Chondrocyte (in vitro differentiated cells): Measurements from ENCODE around the gene AMPD2. TPM values are rescaled to one million over a fixed set of nuclear protein-coding genes. Genes with fewer than 3 reads are reported as not detected.

Source experiments
- DNase-seq: peaks from one replicate; pipeline ENCODE4 v3.0.0; 2021; ENCODE audit warnings: mixed read lengths, low spot score
- H3K27ac Mint-ChIP-seq: one replicate; pipeline ENCODE4 v1.8.0; 2021; ENCODE audit warnings: mild to moderate bottlenecking, moderate library complexity, mixed read lengths; ENCODE audit not compliant: unreplicated experiment
- H3K27me3 Mint-ChIP-seq: 2 replicates; pipeline ENCODE4 v1.8.0; 2021; ENCODE audit warnings: low read depth, mixed read lengths
- H3K36me3 Mint-ChIP-seq: 2 replicates; pipeline ENCODE4 v1.8.0; 2021; ENCODE audit warnings: low read depth, mixed read lengths
- H3K4me1 Mint-ChIP-seq: 2 replicates; pipeline ENCODE4 v1.8.0; 2021; ENCODE audit warnings: low read depth, mild to moderate bottlenecking, mixed read lengths
- H3K4me3 Mint-ChIP-seq: one replicate; pipeline ENCODE4 v1.8.0; 2021; ENCODE audit warnings: mild to moderate bottlenecking, moderate library complexity, mixed read lengths; ENCODE audit not compliant: unreplicated experiment
- H3K9me3 Mint-ChIP-seq: 2 replicates; pipeline ENCODE4 v1.8.0; 2021; ENCODE audit warnings: low read depth, mixed read lengths
- total RNA-seq: library from RNA; stranded (reverse); gene quantifications from 3 replicates; pipeline ENCODE4 v1.2.1, GENCODE V29; 2021
- TF ChIP-seq, protein P1 (sequence below): fragments of 200-600 bp; sonication (generic); IDR thresholded peaks from 2 replicates; pipeline ENCODE4 v1.5.0; 2021; ENCODE audit warnings: antibody characterized with exemption, mild to moderate bottlenecking, moderate library complexity

Gene AMPD2
- total RNA-seq, 1 donor from 2014 or later, result 74.2 TPM

DNA sequence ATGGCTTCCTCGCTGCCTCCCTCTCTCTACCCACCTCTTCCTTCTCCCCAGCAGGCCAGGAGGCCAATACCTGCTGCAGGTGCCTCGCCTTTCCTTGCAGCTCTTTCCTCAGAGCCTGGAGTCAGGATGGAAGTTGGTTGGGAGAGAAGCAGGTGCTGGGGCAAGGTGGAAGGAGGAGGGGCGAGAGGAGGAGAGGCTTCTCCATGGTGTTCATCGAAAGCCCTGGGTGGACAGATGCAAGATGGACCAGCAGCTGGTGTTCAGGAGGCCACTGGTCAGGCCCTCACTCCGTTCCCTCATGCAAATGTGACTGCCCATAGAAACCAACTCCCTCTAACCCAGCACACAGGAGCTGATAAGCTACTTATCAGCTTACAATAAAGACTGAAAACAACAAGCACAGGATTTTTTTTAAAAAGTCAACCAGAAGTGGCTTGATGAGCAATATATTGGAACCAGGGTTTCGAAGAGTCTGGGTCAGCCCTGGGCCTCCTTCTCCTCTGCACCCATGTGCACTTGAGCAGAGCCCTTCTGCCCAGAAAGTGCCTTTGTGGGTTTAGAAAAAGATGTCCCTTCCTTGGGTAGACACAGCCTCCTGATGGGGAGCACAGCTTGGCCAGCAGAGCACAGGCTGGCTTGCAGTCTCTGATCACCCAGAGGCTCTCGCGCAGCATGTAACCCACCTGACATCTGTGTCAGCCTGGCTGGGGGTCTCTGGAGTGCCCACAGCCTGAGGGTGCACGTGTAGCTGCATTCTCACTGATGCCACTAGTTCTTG lies 19.6 kb downstream of the AMPD2 start:
- peak; percentile 60 for DNase-seq
- Mint-ChIP-seq H3K4me1 (peaks cover 12% of the 10 kb centered on the region), H3K36me3 (no peaks in the 10 kb centered on the region), H3K4me3 (no peak overlapping the region), H3K27me3 (no peaks in the 10 kb centered on the region), H3K9me3 (no peaks in the 10 kb centered on the region), H3K27ac (no peak overlapping the region)
- TF ChIP-seq, protein P1, sequence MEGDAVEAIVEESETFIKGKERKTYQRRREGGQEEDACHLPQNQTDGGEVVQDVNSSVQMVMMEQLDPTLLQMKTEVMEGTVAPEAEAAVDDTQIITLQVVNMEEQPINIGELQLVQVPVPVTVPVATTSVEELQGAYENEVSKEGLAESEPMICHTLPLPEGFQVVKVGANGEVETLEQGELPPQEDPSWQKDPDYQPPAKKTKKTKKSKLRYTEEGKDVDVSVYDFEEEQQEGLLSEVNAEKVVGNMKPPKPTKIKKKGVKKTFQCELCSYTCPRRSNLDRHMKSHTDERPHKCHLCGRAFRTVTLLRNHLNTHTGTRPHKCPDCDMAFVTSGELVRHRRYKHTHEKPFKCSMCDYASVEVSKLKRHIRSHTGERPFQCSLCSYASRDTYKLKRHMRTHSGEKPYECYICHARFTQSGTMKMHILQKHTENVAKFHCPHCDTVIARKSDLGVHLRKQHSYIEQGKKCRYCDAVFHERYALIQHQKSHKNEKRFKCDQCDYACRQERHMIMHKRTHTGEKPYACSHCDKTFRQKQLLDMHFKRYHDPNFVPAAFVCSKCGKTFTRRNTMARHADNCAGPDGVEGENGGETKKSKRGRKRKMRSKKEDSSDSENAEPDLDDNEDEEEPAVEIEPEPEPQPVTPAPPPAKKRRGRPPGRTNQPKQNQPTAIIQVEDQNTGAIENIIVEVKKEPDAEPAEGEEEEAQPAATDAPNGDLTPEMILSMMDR, result no peak

- TF ChIP-seq, protein P1, result no peak
- no peaks in the 10 kb centered on the region for H3K27me3 Mint-ChIP-seq
- peak; percentile 57 for DNase-seq
- H3K4me3 Mint-ChIP-seq, result no peak overlapping the region
- no peaks in the 10 kb centered on the region for H3K9me3 Mint-ChIP-seq
- H3K36me3 Mint-ChIP-seq, result no peaks in the 10 kb centered on the region
- H3K27ac Mint-ChIP-seq, result no peak overlapping the region
- H3K4me1 Mint-ChIP-seq, result peaks cover 18% of the 10 kb centered on the region
Observed at GRCh38 chr1:109639841-109640184, 20.2 kb downstream of the AMPD2 start.

DNA sequence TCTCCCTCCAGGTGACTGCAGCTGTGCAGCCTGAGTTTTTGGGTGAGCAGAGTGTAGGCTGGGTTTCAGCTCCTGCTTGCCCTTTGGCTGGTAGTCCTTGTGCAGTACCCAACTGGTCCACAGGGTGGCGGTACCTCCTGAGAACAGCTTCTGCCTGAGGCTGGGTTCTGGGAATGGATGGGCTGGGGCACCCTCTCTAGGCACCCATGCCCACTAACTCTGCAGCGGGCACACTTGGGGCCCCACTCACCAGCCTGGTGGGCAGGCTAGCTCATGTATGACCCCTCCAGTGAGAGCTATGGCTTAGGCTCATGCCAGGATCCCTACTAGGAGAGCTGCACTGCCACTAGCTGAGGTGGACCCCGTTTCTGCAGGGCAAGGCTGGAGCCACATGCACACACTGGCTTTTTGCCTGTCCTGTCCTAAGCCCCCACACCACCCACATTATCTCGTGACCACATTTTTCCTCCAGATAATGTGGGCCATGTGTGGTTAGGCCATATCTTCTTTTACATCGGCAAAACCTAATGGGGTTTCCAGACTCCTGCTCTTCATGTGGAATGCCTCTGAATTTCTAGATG lies 20.7 kb downstream of the AMPD2 start:
- Mint-ChIP-seq H3K4me1 (peaks cover 22% of the 10 kb centered on the region), H3K27ac (no peak overlapping the region), H3K4me3 (no peak overlapping the region), H3K36me3 (no peaks in the 10 kb centered on the region), H3K27me3 (no peaks in the 10 kb centered on the region), H3K9me3 (no peaks in the 10 kb centered on the region)
- TF ChIP-seq, protein P1, result peak; percentile 90
- DNase-seq, result peak; percentile 90

- no peak for DNase-seq
- Mint-ChIP-seq H3K4me1 (peaks cover 18% of the 10 kb centered on the region), H3K36me3 (no peaks in the 10 kb centered on the region), H3K27me3 (no peaks in the 10 kb centered on the region), H3K9me3 (peaks cover 3% of the 10 kb centered on the region), H3K27ac (no peak overlapping the region), H3K4me3 (no peak overlapping the region)
- TF ChIP-seq, protein P1, result no peak
Observed at GRCh38 chr1:109641078-109641740, 21.6 kb downstream of the AMPD2 start.

DNA sequence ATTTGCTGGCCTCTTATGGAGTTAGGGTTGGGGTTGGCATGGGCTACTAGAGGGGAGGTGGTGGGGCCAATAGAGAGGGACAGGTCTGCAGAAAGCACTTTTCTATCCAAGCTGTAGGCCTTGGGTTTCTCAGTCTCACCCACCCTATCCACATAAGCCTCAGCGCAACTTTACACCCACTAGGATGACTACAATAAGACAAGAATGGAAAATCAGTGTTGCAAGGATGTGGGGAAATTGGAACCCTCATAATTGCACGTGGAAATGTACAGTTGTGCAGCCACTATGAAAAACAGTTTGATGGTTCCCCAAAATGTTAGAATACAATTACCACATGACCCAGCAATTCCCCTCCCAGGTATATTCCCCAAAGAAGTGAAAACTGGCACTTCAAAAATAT lies 22.2 kb downstream of the AMPD2 start:
- TF ChIP-seq, protein P1, result no peak
- Mint-ChIP-seq H3K36me3 (no peaks in the 10 kb centered on the region), H3K4me1 (peaks cover 15% of the 10 kb centered on the region), H3K27me3 (no peaks in the 10 kb centered on the region), H3K27ac (no peak overlapping the region), H3K4me3 (no peak overlapping the region), H3K9me3 (peaks cover 5% of the 10 kb centered on the region)
- no peak for DNase-seq
